ENCODE data around the gene SOX4. TPM values are rescaled to one million over a fixed set of nuclear protein-coding genes. Genes with fewer than 3 reads are reported as not detected.

The SOX4 gene
- total RNA-seq, 4 donors from 2014 or later, result 3.5 to 9.3 (median 4.6) TPM

DNA sequence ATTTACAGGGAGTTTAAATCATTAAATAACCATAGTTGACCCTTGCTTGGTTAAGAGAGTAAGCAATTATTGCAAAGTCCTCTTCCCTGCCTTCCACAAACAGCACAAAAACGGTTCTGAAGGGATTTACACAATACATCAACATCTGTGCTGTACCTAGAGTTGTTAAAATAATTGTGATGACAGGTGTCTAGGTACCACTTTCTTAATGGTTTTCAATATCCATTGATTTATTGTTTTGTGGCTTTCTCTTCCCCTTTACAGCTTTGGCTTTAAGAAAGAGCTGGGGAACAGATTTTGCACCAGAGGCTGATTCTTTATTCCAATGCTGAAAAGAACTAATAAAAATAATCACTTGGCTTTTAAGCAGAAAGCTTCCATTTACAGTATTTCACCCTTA is 598 bp upstream of the SOX4 start:
- Histone ChIP-seq H3K4me1 (peaks cover 3 to 42% (median 6%) of the 10 kb centered on the region in 3 donors), H3K27me3 (peaks cover 0 to 4% (median 0%) of the 10 kb centered on the region in 4 donors), H3K9me3 (no peaks in the 10 kb centered on the region), H3K36me3 (no peaks in the 10 kb centered on the region), H3K4me3 (peak overlapping the region; percentile 68 to 75 (median 70)), H3K27ac (peak overlapping the region in 2 of 4 donors; percentile 20 to 93)
- no peak for DNase-seq
- WGBS, 2 donors, result 4 to 5% methylated on average over 1 of the region's 1 CpG
- intact Hi-C loops (cut with DNase I), result no loop called here
- TF ChIP-seq POLR2A (IDR thresholded peaks at IDR 0.05), result no peak
- TF ChIP-seq, protein P1, sequence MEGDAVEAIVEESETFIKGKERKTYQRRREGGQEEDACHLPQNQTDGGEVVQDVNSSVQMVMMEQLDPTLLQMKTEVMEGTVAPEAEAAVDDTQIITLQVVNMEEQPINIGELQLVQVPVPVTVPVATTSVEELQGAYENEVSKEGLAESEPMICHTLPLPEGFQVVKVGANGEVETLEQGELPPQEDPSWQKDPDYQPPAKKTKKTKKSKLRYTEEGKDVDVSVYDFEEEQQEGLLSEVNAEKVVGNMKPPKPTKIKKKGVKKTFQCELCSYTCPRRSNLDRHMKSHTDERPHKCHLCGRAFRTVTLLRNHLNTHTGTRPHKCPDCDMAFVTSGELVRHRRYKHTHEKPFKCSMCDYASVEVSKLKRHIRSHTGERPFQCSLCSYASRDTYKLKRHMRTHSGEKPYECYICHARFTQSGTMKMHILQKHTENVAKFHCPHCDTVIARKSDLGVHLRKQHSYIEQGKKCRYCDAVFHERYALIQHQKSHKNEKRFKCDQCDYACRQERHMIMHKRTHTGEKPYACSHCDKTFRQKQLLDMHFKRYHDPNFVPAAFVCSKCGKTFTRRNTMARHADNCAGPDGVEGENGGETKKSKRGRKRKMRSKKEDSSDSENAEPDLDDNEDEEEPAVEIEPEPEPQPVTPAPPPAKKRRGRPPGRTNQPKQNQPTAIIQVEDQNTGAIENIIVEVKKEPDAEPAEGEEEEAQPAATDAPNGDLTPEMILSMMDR (IDR thresholded peaks at IDR 0.05), result no peak

- peaks cover 0 to 4% (median 0%) of the 10 kb centered on the region in 4 donors for H3K27me3 ChIP-seq
- no peaks in the 10 kb centered on the region for H3K36me3 ChIP-seq
- no peak for TF ChIP-seq POLR2A (IDR thresholded peaks at IDR 0.05)
- TF ChIP-seq, protein P1 (IDR thresholded peaks at IDR 0.05), result no peak
- H3K9me3 ChIP-seq, result no peaks in the 10 kb centered on the region
- 0% methylated on average over 14 to 18 of the region's 19 CpGs for WGBS, 2 donors
- intact Hi-C loops (cut with DNase I), result no loop called here
- no peak for DNase-seq
- peak overlapping the region; percentile 90 to 96 (median 92) for H3K27ac ChIP-seq
- peaks cover 9 to 48% (median 13%) of the 10 kb centered on the region in 3 donors for H3K4me1 ChIP-seq
- peak overlapping the region; percentile 68 to 75 (median 70) for H3K4me3 ChIP-seq
Observed at GRCh38 chr6:21593927-21594415, 420 bp downstream of the SOX4 start.

DNA sequence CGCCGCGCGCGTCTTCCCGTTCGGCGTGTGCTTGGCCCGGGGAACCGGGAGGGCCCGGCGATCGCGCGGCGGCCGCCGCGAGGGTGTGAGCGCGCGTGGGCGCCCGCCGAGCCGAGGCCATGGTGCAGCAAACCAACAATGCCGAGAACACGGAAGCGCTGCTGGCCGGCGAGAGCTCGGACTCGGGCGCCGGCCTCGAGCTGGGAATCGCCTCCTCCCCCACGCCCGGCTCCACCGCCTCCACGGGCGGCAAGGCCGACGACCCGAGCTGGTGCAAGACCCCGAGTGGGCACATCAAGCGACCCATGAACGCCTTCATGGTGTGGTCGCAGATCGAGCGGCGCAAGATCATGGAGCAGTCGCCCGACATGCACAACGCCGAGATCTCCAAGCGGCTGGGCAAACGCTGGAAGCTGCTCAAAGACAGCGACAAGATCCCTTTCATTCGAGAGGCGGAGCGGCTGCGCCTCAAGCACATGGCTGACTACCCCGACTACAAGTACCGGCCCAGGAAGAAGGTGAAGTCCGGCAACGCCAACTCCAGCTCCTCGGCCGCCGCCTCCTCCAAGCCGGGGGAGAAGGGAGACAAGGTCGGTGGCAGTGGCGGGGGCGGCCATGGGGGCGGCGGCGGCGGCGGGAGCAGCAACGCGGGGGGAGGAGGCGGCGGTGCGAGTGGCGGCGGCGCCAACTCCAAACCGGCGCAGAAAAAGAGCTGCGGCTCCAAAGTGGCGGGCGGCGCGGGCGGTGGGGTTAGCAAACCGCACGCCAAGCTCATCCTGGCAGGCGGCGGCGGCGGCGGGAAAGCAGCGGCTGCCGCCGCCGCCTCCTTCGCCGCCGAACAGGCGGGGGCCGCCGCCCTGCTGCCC is 1.1 kb downstream of the SOX4 start:
- TF ChIP-seq, protein P1 (IDR thresholded peaks at IDR 0.05), result no peak
- no peak for TF ChIP-seq POLR2A (IDR thresholded peaks at IDR 0.05)
- peak overlapping the region; percentile 68 to 75 (median 70) for H3K4me3 ChIP-seq
- intact Hi-C loops (cut with DNase I), result no loop called here
- H3K4me1 ChIP-seq, result peaks cover 9 to 48% (median 13%) of the 10 kb centered on the region in 3 donors
- H3K9me3 ChIP-seq, result no peaks in the 10 kb centered on the region
- H3K27ac ChIP-seq, result peak overlapping the region; percentile 90 to 96 (median 92)
- WGBS, 2 donors, result 0% methylated on average over 19 of the region's 112 CpGs; no CpG with 5 or more reads in 1 of the 2 donors
- H3K36me3 ChIP-seq, result no peaks in the 10 kb centered on the region
- H3K27me3 ChIP-seq, result peaks cover 0 to 4% (median 0%) of the 10 kb centered on the region in 4 donors
- no peak for DNase-seq

GRCh38 chr6:21595285-21596144 is 2.0 kb downstream of the SOX4 start:
- Histone ChIP-seq H3K36me3 (no peaks in the 10 kb centered on the region), H3K9me3 (no peaks in the 10 kb centered on the region), H3K4me1 (peaks cover 9 to 47% (median 13%) of the 10 kb centered on the region in 3 donors), H3K27ac (peak overlapping the region; percentile 90 to 96 (median 92)), H3K4me3 (peak overlapping the region; percentile 68 to 75 (median 70)), H3K27me3 (peaks cover 0 to 4% (median 0%) of the 10 kb centered on the region in 4 donors)
- TF ChIP-seq, protein P1 (IDR thresholded peaks at IDR 0.05), result peak in 3 of 6 experiments; percentile 34 to 61 (median 39)
- no peak for TF ChIP-seq POLR2A (IDR thresholded peaks at IDR 0.05)
- intact Hi-C loops (cut with DNase I), result no loop called here
- WGBS, 2 donors, result 0% methylated on average over 18 to 33 of the region's 108 CpGs
- DNase-seq, result no peak
